ENCODE data around the gene PDCD2.

DNA sequence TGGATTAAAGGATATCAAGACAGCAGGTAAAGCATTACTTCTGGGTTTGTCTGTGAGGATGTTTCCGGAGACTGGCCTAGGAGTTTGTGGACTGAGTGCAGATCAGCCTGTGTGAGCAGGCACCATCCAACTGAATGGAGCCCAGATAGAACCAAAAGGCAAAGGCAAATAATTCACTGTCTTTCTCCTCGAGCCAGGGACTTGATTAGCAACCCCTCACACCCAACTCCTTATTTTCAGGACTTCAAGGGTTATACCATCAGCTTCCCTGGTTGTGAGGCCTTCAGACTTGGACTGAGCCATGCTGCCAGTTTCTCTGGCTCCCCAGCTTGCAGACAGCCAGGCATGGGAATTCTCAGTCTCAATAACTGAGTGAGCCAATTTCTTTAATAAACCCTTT lies 50.6 kb downstream of the PDCD2 start:
- TF ChIP-seq EZH2 (IDR thresholded peaks at IDR 0.05; ENCODE audit: low read depth, unreplicated experiment) = no peak
- TF ChIP-seq, protein P1, sequence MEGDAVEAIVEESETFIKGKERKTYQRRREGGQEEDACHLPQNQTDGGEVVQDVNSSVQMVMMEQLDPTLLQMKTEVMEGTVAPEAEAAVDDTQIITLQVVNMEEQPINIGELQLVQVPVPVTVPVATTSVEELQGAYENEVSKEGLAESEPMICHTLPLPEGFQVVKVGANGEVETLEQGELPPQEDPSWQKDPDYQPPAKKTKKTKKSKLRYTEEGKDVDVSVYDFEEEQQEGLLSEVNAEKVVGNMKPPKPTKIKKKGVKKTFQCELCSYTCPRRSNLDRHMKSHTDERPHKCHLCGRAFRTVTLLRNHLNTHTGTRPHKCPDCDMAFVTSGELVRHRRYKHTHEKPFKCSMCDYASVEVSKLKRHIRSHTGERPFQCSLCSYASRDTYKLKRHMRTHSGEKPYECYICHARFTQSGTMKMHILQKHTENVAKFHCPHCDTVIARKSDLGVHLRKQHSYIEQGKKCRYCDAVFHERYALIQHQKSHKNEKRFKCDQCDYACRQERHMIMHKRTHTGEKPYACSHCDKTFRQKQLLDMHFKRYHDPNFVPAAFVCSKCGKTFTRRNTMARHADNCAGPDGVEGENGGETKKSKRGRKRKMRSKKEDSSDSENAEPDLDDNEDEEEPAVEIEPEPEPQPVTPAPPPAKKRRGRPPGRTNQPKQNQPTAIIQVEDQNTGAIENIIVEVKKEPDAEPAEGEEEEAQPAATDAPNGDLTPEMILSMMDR (conservative IDR thresholded peaks at IDR 0.05; ENCODE audit: low read depth in 2 of 2) = no peak
- no peak for TF ChIP-seq STAT1 (IDR thresholded peaks at IDR 0.05; ENCODE audit: unreplicated experiment)
